Panc1 (cell line): Measurements from ENCODE around the gene ST8SIA5. TPM values are rescaled to one million over a fixed set of nuclear protein-coding genes. Genes with fewer than 3 reads are reported as not detected.

Experiments
- ATAC-seq: fragments of 200-7000 bp; cut with Tn5 transposase; 2 replicates; pipeline ENCODE4 v1.9.1; 2020; ENCODE audit warnings: mild to moderate bottlenecking, moderate library complexity
- BruUV-seq: library from RNA; stranded (reverse); fragments of 400-500 nt; replicated peaks from 2 replicates; lab custom pipeline; 2021; lab: Mats Ljungman, UMichigan
- CTCF ChIA-PET: fragments of 300-600 bp; sonication (Branson Sonifier 250); formaldehyde crosslinking; loops from one replicate; lab custom pipeline; 2022; ENCODE audit warnings: antibody characterized with exemption; lab: Charles Lee
- POLR2A ChIA-PET: fragments of 300-600 bp; sonication (Branson Sonifier 250); formaldehyde crosslinking; loops from one replicate; lab custom pipeline; 2022; ENCODE audit warnings: antibody characterized with exemption; lab: Charles Lee
- DNase-seq: peaks from one replicate; pipeline ENCODE4 v3.0.0-alpha.2; 2010; ENCODE audit warnings: low read depth, low spot score
- H3K27ac ChIP-seq: 2 replicates; pipeline ENCODE4 v1.5.1; 2011; ENCODE audit warnings: mild to moderate bottlenecking, low read length, inconsistent platforms
- H3K27me3 ChIP-seq: fragments of 200-500 bp; sonication (Bioruptor generic); 2 replicates; pipeline ENCODE4 v1.6.0; 2014; ENCODE audit warnings: low read length, inconsistent platforms; ENCODE audit not compliant: control insufficient read depth, insufficient read depth
- H3K36me3 ChIP-seq: fragments of 200-500 bp; sonication (Bioruptor generic); 2 replicates; pipeline ENCODE4 v1.5.1; 2014; ENCODE audit warnings: inconsistent platforms, mild to moderate bottlenecking, low read length, moderate library complexity; ENCODE audit not compliant: control insufficient read depth, insufficient read depth
- H3K4me1 ChIP-seq: 2 replicates; pipeline ENCODE4 v1.5.1; 2011; ENCODE audit warnings: inconsistent platforms, mild to moderate bottlenecking, low read length, moderate library complexity; ENCODE audit not compliant: control insufficient read depth, insufficient read depth
- H3K4me3 ChIP-seq, 2 experiments: 2 replicates each; pipeline ENCODE4 v1.5.1; 2011 to 2012; ENCODE audit warnings: low read depth in 2 of 2, low read length in 2 of 2, mild to moderate bottlenecking in 2 of 2, inconsistent platforms in 1 of 2, moderate library complexity in 1 of 2
- H3K9me3 ChIP-seq: fragments of 200-500 bp; sonication (Bioruptor generic); 2 replicates; pipeline ENCODE4 v1.5.1; 2014; ENCODE audit warnings: low read depth, mild to moderate bottlenecking, inconsistent platforms, low read length, moderate library complexity; ENCODE audit not compliant: control insufficient read depth, insufficient read depth
- CTCF ChIP-seq: fragments of 450-650 bp; IDR thresholded peaks from 2 replicates; pipeline ENCODE4 v1.5.1; 2017; ENCODE audit warnings: mild to moderate bottlenecking
- POLR2AphosphoS5 ChIP-seq: IDR thresholded peaks from 2 replicates; pipeline ENCODE4 v1.6.1; 2012; ENCODE audit warnings: mild to moderate bottlenecking, low read depth, low read length, moderate library complexity
- REST ChIP-seq, 2 experiments: IDR thresholded peaks; 2 replicates each; pipeline ENCODE4 v1.6.1; 2011 to 2012; ENCODE audit warnings: low read depth in 2 of 2, control low read depth in 1 of 2, low read length in 1 of 2, mild to moderate bottlenecking in 1 of 2, moderate library complexity in 1 of 2; ENCODE audit not compliant: insufficient read depth in 1 of 2
- SIN3A ChIP-seq: IDR thresholded peaks from 2 replicates; pipeline ENCODE4 v1.6.1; 2012; ENCODE audit warnings: low read depth, mild to moderate bottlenecking, low read length, moderate library complexity, borderline replicate concordance; ENCODE audit not compliant: insufficient read depth
- TCF7L2 ChIP-seq: IDR thresholded peaks from 2 replicates; pipeline ENCODE4 v1.6.1; 2011; ENCODE audit warnings: mild to moderate bottlenecking, low read depth, low read length, inconsistent platforms
- in situ Hi-C: cut with HindIII; loops from 2 replicates; pipeline ENCODE4 v1.10.0; 2016; ENCODE audit warnings: low sequenced_read_pairs, low pct_unique_long_range_greater_than_20kb
- intact Hi-C: fragments of 100-400 bp; cut with micrococcal nuclease; formaldehyde crosslinking; loops from one replicate; pipeline ENCODE4 v1.10.0; 2022; ENCODE audit not compliant: unreplicated experiment
- total RNA-seq: library from RNA; stranded (reverse); gene quantifications from one replicate; pipeline ENCODE4 v1.2.1, GENCODE V29; 2021; ENCODE audit not compliant: unreplicated experiment

The ST8SIA5 gene
- total RNA-seq, 1 experiment from 2014 or later, result 0.15 TPM

- BruUV-seq, result no TSS peak
- ATAC-seq (no peak), DNase-seq (no peak)
- Histone ChIP-seq H3K27me3 (no peaks in the 10 kb centered on the region), H3K36me3 (no peaks in the 10 kb centered on the region), H3K9me3 (no peaks in the 10 kb centered on the region), H3K27ac (no peak overlapping the region), H3K4me3 (no peak overlapping the region), H3K4me1 (no peaks in the 10 kb centered on the region)
- in situ Hi-C loops, result no loop called here
- ChIA-PET CTCF (no interaction called here), POLR2A (no interaction called here)
- TF ChIP-seq SIN3A (no peak), TCF7L2 (no peak), CTCF (no peak), POLR2AphosphoS5 (no peak), REST (IDR thresholded peaks at IDR 0.05; ENCODE audit: insufficient read depth in 1 of 2, low read depth in 2 of 2, low read length in 1 of 2) (no peak)
- intact Hi-C loops, result no loop called here
These were observed 93.3 kb downstream of the ST8SIA5 start for GRCh38 chr18:46663539-46663938.

GRCh38 chr18:46660957-46661749 is 95.7 kb downstream of the ST8SIA5 start:
- Histone ChIP-seq H3K27me3 (no peaks in the 10 kb centered on the region), H3K27ac (no peak overlapping the region), H3K36me3 (no peaks in the 10 kb centered on the region), H3K4me3 (no peak overlapping the region), H3K9me3 (no peaks in the 10 kb centered on the region), H3K4me1 (no peaks in the 10 kb centered on the region)
- TF ChIP-seq REST (IDR thresholded peaks at IDR 0.05; ENCODE audit: insufficient read depth in 1 of 2, low read depth in 2 of 2, low read length in 1 of 2), result no peak
- no peak for TF ChIP-seq CTCF
- no peak for TF ChIP-seq POLR2AphosphoS5
- TF ChIP-seq SIN3A, result no peak
- ChIA-PET POLR2A (no interaction called here), CTCF (no interaction called here)
- no peak for ATAC-seq
- DNase-seq, result no peak
- in situ Hi-C loops (no loop called here), intact Hi-C loops (no loop called here)
- BruUV-seq, result no TSS peak
